Activated CD8-positive, alpha-beta memory T cell treated with anti-CD3 and anti-CD28 coated beads, Interleukin-2, amount 50 U/mL, for 48 hours (primary cell): Measurements from ENCODE around the gene PRTN3.
"Not testable (repeated sequence)": the region's sequence is repeated elsewhere in the genome, so short reads cannot be mapped to it uniquely, and the experiment has no call there.

Source experiments
- DNase-seq: peaks from one replicate; pipeline ENCODE4 v3.0.0-alpha.2; 2020

The PRTN3 gene

GRCh38 chr19:884420-885211 is 43.8 kb downstream of the PRTN3 start:
- DNase-seq = no peak

- DNase-seq = no peak
Observed at GRCh38 chr19:885536-886224, 44.9 kb downstream of the PRTN3 start.

GRCh38 chr19:887072-887471 is 46.3 kb downstream of the PRTN3 start:
- DNase-seq = no peak

- DNase-seq = no peak
Observed at GRCh38 chr19:887599-887998, 46.8 kb downstream of the PRTN3 start.

GRCh38 chr19:888581-889385 is 48.0 kb downstream of the PRTN3 start:
- DNase-seq = peak; percentile 79

- no peak for DNase-seq
Observed at GRCh38 chr19:889662-890295, 49.0 kb downstream of the PRTN3 start.

- DNase-seq = no peak
Observed at GRCh38 chr19:890831-891230, 50.0 kb downstream of the PRTN3 start.

- DNase-seq = not testable (repeated sequence)
Observed at GRCh38 chr19:891421-892200, 50.8 kb downstream of the PRTN3 start.

- DNase-seq = peak; percentile 68
Observed at GRCh38 chr19:892243-892893, 51.6 kb downstream of the PRTN3 start.

- DNase-seq = peak; percentile 91
Observed at GRCh38 chr19:892894-893689, 52.3 kb downstream of the PRTN3 start, which contains the start of the genes MED16 and RNU6-9. MED16 (minus strand) TSS chr19:893187; CDS start chr19:891131, 2,056 bp downstream. RNU6-9 (plus strand) TSS chr19:893484.

GRCh38 chr19:896434-896833 is 55.6 kb downstream of the PRTN3 start:
- no peak for DNase-seq

- DNase-seq = no peak
Observed at GRCh38 chr19:896999-897398, 56.2 kb downstream of the PRTN3 start.

GRCh38 chr19:897442-898039 is 56.7 kb downstream of the PRTN3 start:
- DNase-seq = no peak
